Chondrocyte (in vitro differentiated cells): Measurements from ENCODE around the gene EPS8L2. TPM values are rescaled to one million over a fixed set of nuclear protein-coding genes. Genes with fewer than 3 reads are reported as not detected.

Source experiments
- DNase-seq: peaks from one replicate; pipeline ENCODE4 v3.0.0; 2021; ENCODE audit warnings: mixed read lengths, low spot score
- H3K27ac Mint-ChIP-seq: one replicate; pipeline ENCODE4 v1.8.0; 2021; ENCODE audit warnings: mild to moderate bottlenecking, moderate library complexity, mixed read lengths; ENCODE audit not compliant: unreplicated experiment
- H3K27me3 Mint-ChIP-seq: 2 replicates; pipeline ENCODE4 v1.8.0; 2021; ENCODE audit warnings: low read depth, mixed read lengths
- H3K36me3 Mint-ChIP-seq: 2 replicates; pipeline ENCODE4 v1.8.0; 2021; ENCODE audit warnings: low read depth, mixed read lengths
- H3K4me1 Mint-ChIP-seq: 2 replicates; pipeline ENCODE4 v1.8.0; 2021; ENCODE audit warnings: low read depth, mild to moderate bottlenecking, mixed read lengths
- H3K4me3 Mint-ChIP-seq: one replicate; pipeline ENCODE4 v1.8.0; 2021; ENCODE audit warnings: mild to moderate bottlenecking, moderate library complexity, mixed read lengths; ENCODE audit not compliant: unreplicated experiment
- H3K9me3 Mint-ChIP-seq: 2 replicates; pipeline ENCODE4 v1.8.0; 2021; ENCODE audit warnings: low read depth, mixed read lengths
- total RNA-seq: library from RNA; stranded (reverse); gene quantifications from 3 replicates; pipeline ENCODE4 v1.2.1, GENCODE V29; 2021
- TF ChIP-seq, protein P1 (sequence below): fragments of 200-600 bp; sonication (generic); IDR thresholded peaks from 2 replicates; pipeline ENCODE4 v1.5.0; 2021; ENCODE audit warnings: antibody characterized with exemption, mild to moderate bottlenecking, moderate library complexity

Gene EPS8L2
- total RNA-seq, 1 donor from 2014 or later = 51.6 TPM

DNA sequence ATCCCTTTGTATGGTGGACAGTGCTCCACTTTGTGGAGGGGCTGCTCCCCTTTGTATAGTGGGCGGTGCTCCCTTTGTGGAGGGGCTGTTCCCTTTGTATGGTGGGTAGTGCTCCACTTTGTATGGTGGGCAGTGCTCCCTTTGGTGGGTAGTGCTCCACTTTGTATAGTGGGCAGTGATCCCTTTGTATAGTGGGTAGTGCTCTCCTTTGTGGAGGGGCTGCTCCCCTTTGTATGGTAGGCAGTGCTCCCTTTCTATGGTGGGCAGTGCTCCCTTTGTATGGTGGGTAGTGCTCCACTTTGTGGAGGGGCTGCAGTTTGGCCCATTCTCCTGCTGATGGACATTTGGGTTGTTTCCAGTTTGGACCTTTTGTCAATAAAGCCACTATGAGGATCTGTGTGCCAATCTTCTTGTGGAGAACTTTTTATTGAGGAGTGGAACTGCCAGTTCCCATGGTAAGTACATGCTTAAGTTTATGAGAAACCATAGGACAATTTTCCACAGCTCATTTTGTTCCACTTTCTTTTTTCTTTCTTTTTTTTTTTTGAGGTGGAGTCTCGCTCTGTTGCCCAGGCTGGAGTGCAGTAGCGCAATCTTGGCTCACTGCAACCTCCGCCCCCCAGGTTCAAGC, 36.7 kb downstream of the EPS8L2 start:
- DNase-seq = no peak
- H3K4me3 Mint-ChIP-seq = no peak overlapping the region
- H3K4me1 Mint-ChIP-seq = peaks cover 5% of the 10 kb centered on the region
- TF ChIP-seq, protein P1, sequence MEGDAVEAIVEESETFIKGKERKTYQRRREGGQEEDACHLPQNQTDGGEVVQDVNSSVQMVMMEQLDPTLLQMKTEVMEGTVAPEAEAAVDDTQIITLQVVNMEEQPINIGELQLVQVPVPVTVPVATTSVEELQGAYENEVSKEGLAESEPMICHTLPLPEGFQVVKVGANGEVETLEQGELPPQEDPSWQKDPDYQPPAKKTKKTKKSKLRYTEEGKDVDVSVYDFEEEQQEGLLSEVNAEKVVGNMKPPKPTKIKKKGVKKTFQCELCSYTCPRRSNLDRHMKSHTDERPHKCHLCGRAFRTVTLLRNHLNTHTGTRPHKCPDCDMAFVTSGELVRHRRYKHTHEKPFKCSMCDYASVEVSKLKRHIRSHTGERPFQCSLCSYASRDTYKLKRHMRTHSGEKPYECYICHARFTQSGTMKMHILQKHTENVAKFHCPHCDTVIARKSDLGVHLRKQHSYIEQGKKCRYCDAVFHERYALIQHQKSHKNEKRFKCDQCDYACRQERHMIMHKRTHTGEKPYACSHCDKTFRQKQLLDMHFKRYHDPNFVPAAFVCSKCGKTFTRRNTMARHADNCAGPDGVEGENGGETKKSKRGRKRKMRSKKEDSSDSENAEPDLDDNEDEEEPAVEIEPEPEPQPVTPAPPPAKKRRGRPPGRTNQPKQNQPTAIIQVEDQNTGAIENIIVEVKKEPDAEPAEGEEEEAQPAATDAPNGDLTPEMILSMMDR = no peak
- H3K9me3 Mint-ChIP-seq = no peaks in the 10 kb centered on the region
- no peak overlapping the region for H3K27ac Mint-ChIP-seq
- no peaks in the 10 kb centered on the region for H3K36me3 Mint-ChIP-seq
- H3K27me3 Mint-ChIP-seq = no peaks in the 10 kb centered on the region

DNA sequence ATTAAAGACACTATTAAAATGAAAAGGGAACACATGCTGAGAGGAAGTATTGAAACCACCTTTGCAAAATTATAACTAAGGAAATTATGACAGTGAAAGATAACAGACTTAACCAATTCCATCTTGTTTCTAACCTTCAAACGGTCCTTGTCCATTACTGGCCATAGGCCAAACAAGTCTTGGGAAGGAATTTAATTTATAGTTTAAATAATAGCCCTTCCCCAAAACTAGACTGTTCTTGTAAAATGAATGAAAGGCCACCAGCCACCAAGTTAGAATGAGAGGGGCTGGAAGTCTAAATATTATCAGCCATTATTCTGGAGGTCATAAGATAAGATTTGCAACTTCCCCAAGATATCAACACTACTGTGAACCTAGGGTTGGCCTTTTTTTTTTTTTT, 39.4 kb downstream of the EPS8L2 start:
- H3K9me3 Mint-ChIP-seq = no peaks in the 10 kb centered on the region
- no peak for DNase-seq

DNA sequence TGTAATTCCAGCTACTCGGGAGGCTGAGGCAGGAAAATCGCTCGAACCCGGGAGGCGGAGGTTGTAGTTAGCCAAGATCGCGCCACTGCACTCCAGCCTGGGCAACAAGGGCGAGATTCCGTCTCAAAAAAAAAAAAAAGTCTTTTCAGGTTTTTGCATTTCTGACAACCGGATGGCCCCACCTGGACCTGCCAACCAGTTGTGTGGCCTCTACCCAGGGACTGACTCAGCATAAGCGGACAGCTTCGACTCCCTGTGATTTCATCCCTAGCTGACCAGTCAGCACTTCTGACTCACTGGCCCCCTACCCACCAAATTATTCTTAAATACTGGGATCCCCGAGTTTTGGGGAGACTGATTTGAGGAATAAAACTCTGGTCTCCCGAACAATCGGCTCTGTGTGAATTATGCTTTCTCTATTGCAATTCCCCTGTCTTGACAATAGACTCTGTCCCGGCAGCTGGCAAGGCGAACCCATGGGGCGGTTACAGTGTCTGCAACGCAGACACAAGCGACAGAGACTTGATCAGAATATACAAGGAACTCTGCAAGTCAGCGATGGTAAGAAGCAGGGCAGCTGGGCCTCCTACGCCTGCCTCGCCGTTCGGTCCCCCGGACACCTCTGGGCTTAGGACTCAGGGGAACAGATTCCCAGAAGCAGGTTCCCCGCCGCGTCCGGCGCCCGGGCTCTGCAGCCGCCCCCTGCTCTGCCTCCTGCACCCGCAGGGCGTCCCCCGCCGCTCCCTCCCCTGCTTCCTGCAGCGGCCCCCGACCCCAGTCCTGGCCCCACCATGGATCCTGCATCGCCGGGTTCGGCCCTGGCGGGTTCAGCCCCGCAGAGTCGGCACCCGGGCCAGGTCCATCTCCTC, 40.5 kb downstream of the EPS8L2 start:
- Mint-ChIP-seq H3K9me3 (no peaks in the 10 kb centered on the region), H3K4me1 (peaks cover 24% of the 10 kb centered on the region), H3K27me3 (no peaks in the 10 kb centered on the region), H3K36me3 (no peaks in the 10 kb centered on the region), H3K27ac (peak overlapping the region; percentile 83), H3K4me3 (peak overlapping the region; percentile 88)
- TF ChIP-seq, protein P1 = no peak
- no peak for DNase-seq

More for the DNA sequence above, 39.4 kb downstream of the EPS8L2 start:
- Mint-ChIP-seq H3K27me3 (no peaks in the 10 kb centered on the region), H3K4me3 (no peak overlapping the region), H3K36me3 (no peaks in the 10 kb centered on the region), H3K27ac (no peak overlapping the region), H3K4me1 (peaks cover 24% of the 10 kb centered on the region)
- TF ChIP-seq, protein P1 = no peak

DNA sequence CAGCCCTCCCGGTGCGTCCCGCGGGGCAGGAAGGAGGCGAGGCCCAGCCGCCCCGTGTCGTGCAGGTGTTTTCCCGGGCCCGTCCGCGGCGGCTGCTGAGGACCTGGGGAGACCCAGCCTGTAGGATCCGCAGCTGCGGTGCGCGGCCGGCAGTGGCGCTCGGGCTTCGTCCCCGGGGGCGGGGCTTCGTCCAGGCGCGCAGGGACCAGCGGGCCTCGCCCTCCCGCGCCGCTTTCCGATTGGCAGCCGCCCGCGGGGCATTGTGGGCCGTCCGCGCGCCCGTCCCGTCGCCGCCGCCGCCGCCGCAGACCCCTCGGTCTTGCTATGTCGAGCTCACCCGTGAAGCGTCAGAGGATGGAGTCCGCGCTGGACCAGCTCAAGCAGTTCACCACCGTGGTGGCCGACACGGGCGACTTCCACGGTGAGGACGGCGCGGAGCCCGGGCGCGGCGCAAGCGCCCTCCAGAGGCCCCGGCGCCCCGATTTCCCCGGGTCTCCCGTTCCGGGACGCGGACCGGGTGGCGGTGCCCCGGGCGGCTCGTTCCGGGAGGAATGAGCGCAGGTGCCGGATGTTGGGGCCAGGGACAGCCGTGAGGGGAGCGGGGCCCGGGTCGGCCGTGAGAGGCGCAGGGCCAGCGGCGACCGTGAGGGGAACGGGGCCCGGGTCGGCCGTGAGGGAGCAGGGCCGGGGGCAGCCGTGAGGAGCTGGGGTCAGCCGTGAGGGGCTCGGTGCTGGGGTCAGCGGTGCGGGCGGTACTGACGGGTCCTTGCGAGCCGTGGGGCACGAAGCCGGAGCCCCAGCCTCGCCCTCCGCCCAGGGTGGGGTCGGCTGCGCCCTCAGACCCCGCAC, 41.4 kb downstream of the EPS8L2 start, which contains the start of gene TALDO1:
Gene TALDO1 (plus strand): TSS at position 307 of the 849 bp plus-strand sequence. CDS start 18 bp downstream, at position 325.
- Mint-ChIP-seq H3K27me3 (no peaks in the 10 kb centered on the region), H3K36me3 (no peaks in the 10 kb centered on the region), H3K4me3 (peak within 1 kb of the TSS; percentile 88), H3K27ac (peak within 1 kb of the TSS; percentile 98), H3K9me3 (no peaks in the 10 kb centered on the region), H3K4me1 (peaks cover 26% of the 10 kb centered on the region)
- peak; percentile 93 for DNase-seq
- TF ChIP-seq, protein P1 = peak; percentile 52

DNA sequence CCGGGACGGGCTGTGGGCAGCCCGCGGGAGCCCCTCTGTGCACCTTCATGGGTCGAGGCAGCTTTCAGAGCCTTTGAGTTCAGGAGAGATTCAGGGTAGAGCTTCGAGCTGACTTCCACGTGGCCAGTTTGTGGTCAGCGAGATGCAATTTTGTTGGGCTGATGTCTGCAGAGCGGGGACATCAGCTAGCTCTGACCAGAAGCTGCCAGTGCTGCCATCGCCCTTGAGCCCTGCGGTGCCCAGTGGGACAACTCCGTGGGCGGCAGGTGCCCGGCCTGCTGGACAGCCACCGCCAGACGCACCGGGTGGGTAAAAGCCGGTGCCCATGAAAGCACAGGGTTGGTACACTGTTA, 42.0 kb downstream of the EPS8L2 start:
- DNase-seq = no peak
- no peaks in the 10 kb centered on the region for H3K36me3 Mint-ChIP-seq
- H3K27me3 Mint-ChIP-seq = no peaks in the 10 kb centered on the region
- TF ChIP-seq, protein P1 = no peak
- H3K4me1 Mint-ChIP-seq = peaks cover 27% of the 10 kb centered on the region
- peak overlapping the region; percentile 88 for H3K4me3 Mint-ChIP-seq
- H3K9me3 Mint-ChIP-seq = no peaks in the 10 kb centered on the region
- H3K27ac Mint-ChIP-seq = peak overlapping the region; percentile 98
